HuH-7.5 (cell line): Measurements from ENCODE around the gene ARNT2.
"Not testable (repeated sequence)": the region's sequence is repeated elsewhere in the genome, so short reads cannot be mapped to it uniquely, and the experiment has no call there.

Experiments
- DNase-seq: peaks from one replicate; pipeline ENCODE4 v3.0.0; 2011; ENCODE audit warnings: low spot score

ARNT2 gene

DNA sequence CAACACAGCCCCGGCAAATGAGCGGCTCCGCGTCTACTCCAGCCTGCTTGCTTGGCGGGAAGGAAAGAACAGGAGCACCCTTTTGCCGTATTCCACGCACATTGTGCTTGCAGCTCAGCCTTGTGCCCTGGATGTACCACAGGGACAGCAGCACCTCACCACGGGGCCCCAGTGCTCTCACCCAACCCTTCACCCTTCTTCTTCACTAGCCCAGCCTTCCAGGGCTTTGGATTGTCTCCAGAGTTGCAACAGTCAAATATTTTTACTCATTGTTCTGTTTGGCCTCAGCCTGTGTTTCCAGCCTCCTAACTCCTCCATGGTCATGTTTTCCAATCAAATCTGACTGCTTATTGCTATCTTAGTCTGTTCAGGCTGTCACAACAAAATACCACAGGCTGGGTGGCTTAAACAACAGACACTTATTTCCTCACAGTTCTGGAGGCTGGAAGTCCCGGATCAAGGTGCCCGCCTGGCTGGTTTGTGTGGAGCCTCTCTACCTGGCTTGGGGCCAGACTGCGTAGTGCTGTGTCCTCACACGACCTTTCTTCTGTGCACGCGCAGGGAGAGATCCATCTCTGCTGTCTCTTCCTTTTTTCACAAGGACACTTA, 211.7 kb downstream of the ARNT2 start:
- no peak for DNase-seq

DNA sequence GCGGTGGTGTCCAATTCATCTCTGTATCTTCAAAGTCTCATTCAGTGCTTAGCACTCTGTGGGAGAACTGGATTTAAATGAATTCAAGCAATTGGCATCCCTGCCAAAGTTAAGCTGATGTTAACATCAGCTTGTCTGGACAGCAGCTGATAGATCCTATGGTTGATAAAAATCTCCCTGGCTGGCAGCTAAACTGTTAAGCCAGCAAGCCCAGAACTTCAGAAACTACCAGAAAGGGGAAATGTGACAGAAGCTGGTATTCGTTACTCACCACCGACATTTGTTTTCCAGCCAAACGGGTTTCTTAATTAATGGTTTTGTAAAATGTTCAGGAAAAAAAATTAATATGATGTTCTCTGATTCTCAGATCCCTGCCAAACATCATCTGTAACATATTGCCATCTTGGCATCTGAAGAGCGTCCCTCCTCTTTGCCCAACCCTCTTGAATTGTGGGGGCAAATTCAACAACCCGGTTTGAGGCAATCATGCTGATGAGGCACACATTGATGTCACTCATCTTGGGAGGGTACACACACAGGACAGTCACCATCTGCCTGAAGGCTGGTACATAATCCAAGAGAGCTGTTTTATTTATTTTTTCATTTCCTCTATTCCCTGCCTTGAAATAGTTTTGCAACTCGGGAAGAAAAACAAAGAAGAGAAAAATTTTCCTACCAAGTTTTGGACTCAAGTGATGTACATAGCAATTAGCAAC, 214.7 kb downstream of the ARNT2 start:
- no peak for DNase-seq

DNA sequence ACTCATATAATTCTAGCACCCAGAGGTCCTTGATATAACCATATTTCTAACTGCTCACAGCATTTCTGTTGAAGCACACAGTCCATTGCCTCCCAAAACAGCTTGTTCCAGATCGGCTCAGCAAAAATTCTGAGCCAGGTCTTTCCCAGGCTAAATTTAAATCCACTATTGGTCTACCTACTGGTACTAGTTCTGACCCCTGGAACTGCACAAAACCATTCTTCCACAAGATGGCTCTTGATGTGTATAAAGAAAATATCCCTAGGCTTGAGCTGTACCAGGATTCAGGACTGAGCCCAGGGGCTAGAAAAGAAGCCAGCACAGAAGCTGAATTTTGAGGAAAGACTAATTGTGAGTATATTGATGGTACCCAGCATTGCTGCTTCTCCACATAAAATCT, 215.5 kb downstream of the ARNT2 start:
- DNase-seq: no peak

DNA sequence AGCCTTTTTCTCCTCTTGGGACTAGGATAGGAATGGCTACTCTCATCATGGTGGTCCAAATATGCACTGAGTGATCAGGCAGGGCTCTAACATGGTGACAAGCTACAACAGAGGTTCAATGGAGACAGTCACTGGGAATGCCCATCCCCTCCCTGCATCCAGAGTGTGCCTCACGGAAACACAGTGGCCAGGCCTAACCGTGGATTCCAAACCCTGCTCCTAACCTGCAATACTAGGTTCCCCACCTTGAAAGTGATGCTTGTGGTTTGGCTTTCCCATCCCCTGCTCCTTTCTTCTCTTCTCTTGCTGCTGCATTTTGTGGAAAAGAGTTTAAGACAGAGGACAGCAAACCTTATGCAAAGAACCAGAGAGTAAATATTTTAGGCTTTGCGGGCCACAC, 216.0 kb downstream of the ARNT2 start:
- DNase-seq: no peak

DNA sequence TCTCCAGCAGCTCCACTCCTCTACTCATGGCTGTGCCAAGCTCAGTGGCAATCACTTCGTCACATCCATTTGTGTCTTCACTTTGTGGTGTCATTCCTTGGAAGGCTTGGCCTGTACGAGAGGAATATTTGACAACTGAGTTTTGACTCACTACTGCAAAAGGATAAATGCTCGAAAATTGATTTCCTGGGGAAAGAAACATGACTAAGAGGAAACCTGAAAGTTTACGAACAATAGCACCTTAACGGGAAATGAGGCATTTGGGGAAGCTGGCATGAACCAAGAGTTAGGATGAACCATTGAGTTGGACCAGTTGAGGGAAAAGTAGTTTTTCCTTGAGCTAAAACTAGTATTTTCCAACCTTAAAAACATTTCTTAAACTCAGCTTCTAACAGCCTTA, 216.7 kb downstream of the ARNT2 start:
- no peak for DNase-seq

GRCh38 chr15:80626643-80627120, 222.5 kb downstream of the ARNT2 start:
- DNase-seq: no peak

DNA sequence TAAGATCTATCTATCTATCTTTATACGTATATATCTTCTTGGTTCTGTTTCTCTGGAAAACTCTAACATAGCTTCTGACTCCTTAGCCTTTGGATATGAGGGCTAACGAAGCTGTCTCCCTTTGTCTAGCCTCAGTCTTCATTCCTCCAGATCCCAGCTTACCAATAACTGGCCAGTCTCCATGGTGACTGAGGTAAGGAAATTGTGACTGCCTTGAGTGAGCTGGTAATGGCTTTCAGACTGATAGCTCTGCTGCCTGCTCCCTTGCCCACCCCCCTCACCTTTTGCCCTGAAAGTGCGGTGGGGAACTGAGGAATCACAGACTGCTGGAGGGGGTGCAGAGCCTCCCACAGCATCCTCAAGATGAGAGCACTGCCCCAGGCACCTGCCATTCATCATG, 225.2 kb downstream of the ARNT2 start:
- DNase-seq: no peak

- DNase-seq: no peak
These were observed 226.8 kb downstream of the ARNT2 start for GRCh38 chr15:80630981-80631380.

DNA sequence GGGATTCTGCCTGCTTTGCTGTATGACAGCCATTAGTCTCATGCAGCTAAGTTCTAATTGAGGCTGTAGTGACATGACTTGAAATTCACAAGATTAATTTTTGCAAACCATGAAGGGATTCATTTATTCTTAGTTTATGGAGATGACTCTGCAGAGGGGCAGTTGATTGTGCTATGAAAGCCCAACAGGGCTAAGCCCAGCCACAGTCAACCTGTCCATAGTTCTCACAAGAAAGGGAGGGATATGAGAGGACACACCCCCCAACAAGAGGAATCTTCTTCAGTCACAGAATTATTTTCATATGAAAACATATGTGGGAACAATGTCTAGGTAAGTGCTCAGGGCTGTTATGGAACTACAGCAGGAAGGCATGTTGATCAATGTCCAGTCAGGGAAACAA, 229.0 kb downstream of the ARNT2 start:
- DNase-seq: no peak

DNA sequence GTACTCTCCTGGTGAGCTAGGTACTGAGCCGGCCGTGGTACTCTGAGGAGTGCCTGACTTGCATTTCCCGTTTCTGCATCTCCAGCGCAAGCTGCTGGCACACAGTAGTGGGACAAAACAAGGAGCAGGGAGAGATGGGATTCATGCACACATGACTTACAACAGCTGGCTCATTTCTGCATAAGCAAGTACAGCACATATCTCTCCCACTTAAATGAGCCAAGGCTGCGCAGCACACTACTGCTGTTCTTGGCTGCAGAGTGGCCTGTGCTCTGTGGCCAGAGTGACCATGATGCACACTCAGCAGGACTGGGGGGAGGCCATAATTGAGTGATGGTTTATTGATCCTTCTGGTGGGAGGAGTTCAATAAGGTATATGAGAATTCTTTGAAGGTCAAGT, 231.8 kb downstream of the ARNT2 start:
- no peak for DNase-seq

DNA sequence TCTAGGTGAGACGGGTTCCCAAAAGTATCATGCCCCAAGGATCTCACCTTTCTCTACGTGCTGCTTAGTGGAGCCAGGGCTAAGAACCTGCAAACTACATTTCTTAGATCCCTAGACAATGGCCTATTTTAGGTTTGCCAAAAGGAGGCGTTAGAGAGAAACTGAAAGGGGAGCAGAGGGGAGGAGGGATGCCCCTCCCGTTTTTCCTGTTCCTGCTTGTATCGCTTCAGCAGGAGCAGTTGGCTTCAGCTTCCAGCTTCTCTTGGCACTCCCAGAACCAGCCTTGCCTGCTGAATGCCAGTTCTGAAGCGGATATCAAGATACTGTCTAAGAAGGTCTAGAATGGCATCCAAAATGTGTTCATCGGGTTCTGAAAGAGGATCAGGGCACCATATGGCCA, 232.5 kb downstream of the ARNT2 start:
- DNase-seq: no peak

DNA sequence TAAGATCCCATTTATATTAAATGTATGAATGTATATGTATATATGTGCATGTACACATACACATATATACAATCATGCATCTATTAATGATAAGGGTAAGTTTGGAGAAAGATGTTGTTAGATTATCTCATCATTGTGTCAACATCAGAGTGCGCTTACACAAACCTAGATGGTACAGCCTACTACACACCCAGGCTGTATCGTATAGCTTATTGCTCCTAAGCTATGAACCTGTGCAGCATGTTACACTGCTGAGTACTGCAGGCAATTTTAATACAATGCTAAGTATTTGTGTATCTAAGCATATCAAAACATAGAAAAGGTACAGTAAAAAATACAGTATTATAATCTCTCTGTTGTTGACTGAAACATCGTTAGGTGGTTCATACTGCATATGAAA, 233.6 kb downstream of the ARNT2 start:
- DNase-seq: no peak

DNA sequence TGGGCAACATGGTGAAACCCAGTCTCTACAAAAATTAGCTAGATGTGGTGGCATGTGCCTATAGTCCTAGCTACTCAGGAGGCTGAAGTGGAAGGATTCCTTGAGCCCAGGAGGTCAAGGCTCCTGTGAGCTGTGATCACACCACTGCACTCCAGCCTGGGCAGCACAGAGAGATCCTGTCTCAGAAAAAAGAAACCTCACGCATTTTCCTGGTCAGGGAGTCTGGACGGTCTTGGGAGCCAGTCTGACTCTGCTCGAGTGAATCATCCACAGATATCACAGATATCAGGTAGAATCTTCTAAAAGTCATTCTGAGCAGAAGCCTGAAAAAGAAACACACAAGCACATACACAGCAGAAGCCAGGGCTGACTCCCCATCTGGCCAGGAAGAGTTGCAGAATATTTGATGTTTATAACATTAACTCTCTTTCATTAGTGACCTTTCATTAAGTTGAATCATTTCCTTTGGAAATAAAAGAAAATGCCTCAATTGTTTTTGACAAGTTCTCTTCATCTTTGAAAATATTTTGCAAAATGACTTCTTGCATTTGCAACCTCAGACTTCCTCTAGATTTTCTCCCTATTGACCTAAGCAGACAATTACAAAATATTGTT, 234.5 kb downstream of the ARNT2 start:
- DNase-seq: no peak

GRCh38 chr15:80639168-80639555, 235.0 kb downstream of the ARNT2 start:
- DNase-seq: no peak

- no peak for DNase-seq
These were observed 236.4 kb downstream of the ARNT2 start for GRCh38 chr15:80640531-80641121.

- no peak for DNase-seq
These were observed 237.2 kb downstream of the ARNT2 start for GRCh38 chr15:80641384-80641783.

- no peak for DNase-seq
These were observed 239.3 kb downstream of the ARNT2 start for GRCh38 chr15:80643431-80643951.

GRCh38 chr15:80645494-80646065, 241.4 kb downstream of the ARNT2 start:
- no peak for DNase-seq

GRCh38 chr15:80647424-80647823, 243.2 kb downstream of the ARNT2 start:
- DNase-seq: not testable (repeated sequence)
